Activated T-helper 17 cell treated with anti-CD3 and anti-CD28 coated beads, Interleukin-2, amount 50 U/mL, for 72 hours (primary cell): ENCODE data around the gene CTXND2. TPM values are rescaled to one million over a fixed set of nuclear protein-coding genes. Genes with fewer than 3 reads are reported as not detected.
A peak's percentile ranks its signal among the peaks of the same experiment; 100 is the strongest.
"Not testable (repeated sequence)": the region's sequence is repeated elsewhere in the genome, so short reads cannot be mapped to it uniquely, and the experiment has no call there.

ENCODE experiments used
- ATAC-seq: fragments of 150-1000 bp; cut with Tn5 transposase; replicated peaks from 2 replicates; pipeline ENCODE4 v1.10.0; 2021; ENCODE audit warnings: mild to moderate bottlenecking, moderate library complexity
- H3K27ac Mint-ChIP-seq: one replicate; pipeline ENCODE4 v1.8.0; 2022; ENCODE audit warnings: mixed read lengths
- H3K27me3 Mint-ChIP-seq: one replicate; pipeline ENCODE4 v1.8.0; 2022; ENCODE audit warnings: mixed read lengths
- H3K36me3 Mint-ChIP-seq: one replicate; pipeline ENCODE4 v1.8.0; 2022; ENCODE audit warnings: low read depth, mild to moderate bottlenecking, mixed read lengths
- H3K4me1 Mint-ChIP-seq: one replicate; pipeline ENCODE4 v1.8.0; 2022; ENCODE audit warnings: mixed read lengths
- H3K4me3 Mint-ChIP-seq: one replicate; pipeline ENCODE4 v1.8.0; 2022; ENCODE audit warnings: mild to moderate bottlenecking, mixed read lengths
- H3K9me3 Mint-ChIP-seq: one replicate; pipeline ENCODE4 v1.8.0; 2022; ENCODE audit warnings: mixed read lengths
- total RNA-seq, 2 donors: library from RNA; stranded (reverse); gene quantifications; one replicate each; pipeline ENCODE4 v1.2.3, GENCODE V29; 2022

CTXND2 gene
- total RNA-seq = not detected

GRCh38 chr1:150887018-150887417 lies at the start of gene CTXND2:
CTXND2 (plus strand) TSS chr1:150887136; CDS start chr1:150912315, 25,179 bp downstream.
- Mint-ChIP-seq H3K4me3 (no peak within 1 kb of the TSS), H3K27me3 (peaks cover 3% of the 10 kb centered on the region), H3K4me1 (peaks cover 12% of the 10 kb centered on the region), H3K27ac (no peak within 1 kb of the TSS), H3K36me3 (no peaks in the 10 kb centered on the region), H3K9me3 (no peaks in the 10 kb centered on the region)
- no peak for ATAC-seq

GRCh38 chr1:150840850-150841249 lies 46.1 kb upstream of the CTXND2 start:
- peaks cover 64% of the 10 kb centered on the region for H3K36me3 Mint-ChIP-seq
- ATAC-seq, H3K4me3 Mint-ChIP-seq, H3K27ac Mint-ChIP-seq, H3K27me3 Mint-ChIP-seq, H3K9me3 Mint-ChIP-seq: not testable (repeated sequence)
- peaks cover 20% of the 10 kb centered on the region for H3K4me1 Mint-ChIP-seq

GRCh38 chr1:150841626-150842025 lies 45.3 kb upstream of the CTXND2 start:
- Mint-ChIP-seq H3K4me3 (peak overlapping the region; percentile 62), H3K9me3 (no peaks in the 10 kb centered on the region), H3K27ac (peak overlapping the region; percentile 92), H3K27me3 (no peaks in the 10 kb centered on the region), H3K4me1 (peaks cover 23% of the 10 kb centered on the region), H3K36me3 (peaks cover 64% of the 10 kb centered on the region)
- peak; percentile 87 for ATAC-seq

GRCh38 chr1:150842343-150842742 lies 44.6 kb upstream of the CTXND2 start:
- Mint-ChIP-seq H3K9me3 (no peaks in the 10 kb centered on the region), H3K36me3 (peaks cover 64% of the 10 kb centered on the region), H3K27ac (peak overlapping the region; percentile 92), H3K4me1 (peaks cover 26% of the 10 kb centered on the region), H3K27me3 (no peaks in the 10 kb centered on the region), H3K4me3 (peak overlapping the region; percentile 62)
- no peak for ATAC-seq

- ATAC-seq = no peak
- Mint-ChIP-seq H3K9me3 (no peaks in the 10 kb centered on the region), H3K4me1 (peaks cover 26% of the 10 kb centered on the region), H3K4me3 (no peak overlapping the region), H3K27ac (no peak overlapping the region), H3K36me3 (peaks cover 64% of the 10 kb centered on the region), H3K27me3 (no peaks in the 10 kb centered on the region)
Measured at GRCh38 chr1:150842964-150843363, 44.0 kb upstream of the CTXND2 start.

- no peak overlapping the region for H3K4me3 Mint-ChIP-seq
- H3K4me1 Mint-ChIP-seq = peaks cover 26% of the 10 kb centered on the region
- peaks cover 64% of the 10 kb centered on the region for H3K36me3 Mint-ChIP-seq
- no peaks in the 10 kb centered on the region for H3K9me3 Mint-ChIP-seq
- no peak overlapping the region for H3K27ac Mint-ChIP-seq
- no peaks in the 10 kb centered on the region for H3K27me3 Mint-ChIP-seq
- no peak for ATAC-seq
Measured at GRCh38 chr1:150843474-150843873, 43.5 kb upstream of the CTXND2 start.

- peak; percentile 75 for ATAC-seq
- no peaks in the 10 kb centered on the region for H3K9me3 Mint-ChIP-seq
- H3K27me3 Mint-ChIP-seq = no peaks in the 10 kb centered on the region
- H3K4me1 Mint-ChIP-seq = peaks cover 21% of the 10 kb centered on the region
- no peak overlapping the region for H3K27ac Mint-ChIP-seq
- H3K4me3 Mint-ChIP-seq = no peak overlapping the region
- H3K36me3 Mint-ChIP-seq = peaks cover 46% of the 10 kb centered on the region
Measured at GRCh38 chr1:150846473-150847146, 40.3 kb upstream of the CTXND2 start.

GRCh38 chr1:150850801-150851362 lies 36.1 kb upstream of the CTXND2 start:
- ATAC-seq, H3K9me3 Mint-ChIP-seq, H3K4me3 Mint-ChIP-seq, H3K4me1 Mint-ChIP-seq, H3K27me3 Mint-ChIP-seq, H3K27ac Mint-ChIP-seq: not testable (repeated sequence)
- peaks cover 72% of the 10 kb centered on the region for H3K36me3 Mint-ChIP-seq

GRCh38 chr1:150852734-150853133 lies 34.2 kb upstream of the CTXND2 start:
- H3K27ac Mint-ChIP-seq, ATAC-seq, H3K27me3 Mint-ChIP-seq, H3K4me1 Mint-ChIP-seq, H3K4me3 Mint-ChIP-seq, H3K9me3 Mint-ChIP-seq: not testable (repeated sequence)
- peaks cover 67% of the 10 kb centered on the region for H3K36me3 Mint-ChIP-seq

GRCh38 chr1:150863724-150864123 lies 23.2 kb upstream of the CTXND2 start:
- Mint-ChIP-seq H3K4me3 (no peak overlapping the region), H3K27ac (no peak overlapping the region), H3K4me1 (peaks cover 15% of the 10 kb centered on the region), H3K9me3 (no peaks in the 10 kb centered on the region), H3K27me3 (no peaks in the 10 kb centered on the region), H3K36me3 (peaks cover 32% of the 10 kb centered on the region)
- peak; percentile 71 for ATAC-seq

- H3K4me1 Mint-ChIP-seq = peaks cover 15% of the 10 kb centered on the region
- H3K27ac Mint-ChIP-seq, H3K27me3 Mint-ChIP-seq, ATAC-seq, H3K4me3 Mint-ChIP-seq, H3K9me3 Mint-ChIP-seq: not testable (repeated sequence)
- H3K36me3 Mint-ChIP-seq = peaks cover 32% of the 10 kb centered on the region
Measured at GRCh38 chr1:150864200-150864599, 22.7 kb upstream of the CTXND2 start.

- Mint-ChIP-seq H3K4me3 (no peak overlapping the region), H3K27ac (no peak overlapping the region), H3K36me3 (peaks cover 57% of the 10 kb centered on the region), H3K27me3 (no peaks in the 10 kb centered on the region), H3K4me1 (peaks cover 32% of the 10 kb centered on the region), H3K9me3 (no peaks in the 10 kb centered on the region)
- ATAC-seq = no peak
Measured at GRCh38 chr1:150869683-150870082, 17.3 kb upstream of the CTXND2 start.

GRCh38 chr1:150872572-150872971 lies 14.4 kb upstream of the CTXND2 start:
- no peaks in the 10 kb centered on the region for H3K27me3 Mint-ChIP-seq
- no peak overlapping the region for H3K4me3 Mint-ChIP-seq
- H3K36me3 Mint-ChIP-seq = peaks cover 51% of the 10 kb centered on the region
- H3K4me1 Mint-ChIP-seq = peaks cover 24% of the 10 kb centered on the region
- H3K9me3 Mint-ChIP-seq = no peaks in the 10 kb centered on the region
- no peak for ATAC-seq
- no peak overlapping the region for H3K27ac Mint-ChIP-seq

GRCh38 chr1:150873521-150873920 lies 13.4 kb upstream of the CTXND2 start:
- Mint-ChIP-seq H3K4me1 (peaks cover 18% of the 10 kb centered on the region), H3K36me3 (peaks cover 42% of the 10 kb centered on the region), H3K27ac (no peak overlapping the region), H3K4me3 (no peak overlapping the region), H3K27me3 (no peaks in the 10 kb centered on the region), H3K9me3 (no peaks in the 10 kb centered on the region)
- no peak for ATAC-seq

GRCh38 chr1:150874455-150875196 lies 12.3 kb upstream of the CTXND2 start:
- H3K27me3 Mint-ChIP-seq = no peaks in the 10 kb centered on the region
- no peak for ATAC-seq
- peak overlapping the region; percentile 95 for H3K27ac Mint-ChIP-seq
- H3K9me3 Mint-ChIP-seq = no peaks in the 10 kb centered on the region
- H3K4me3 Mint-ChIP-seq = peak overlapping the region; percentile 96
- peaks cover 40% of the 10 kb centered on the region for H3K36me3 Mint-ChIP-seq
- H3K4me1 Mint-ChIP-seq = peaks cover 17% of the 10 kb centered on the region
